Calu3 (cell line): ENCODE measurements around the gene MEI1. TPM values are rescaled to one million over a fixed set of nuclear protein-coding genes. Genes with fewer than 3 reads are reported as not detected.

ENCODE experiments used
- BruUV-seq: library from RNA; stranded (reverse); fragments of 400-500 nt; replicated peaks from 2 replicates; lab custom pipeline; 2021; lab: Mats Ljungman, UMichigan
- CTCF ChIA-PET: fragments of 300-600 bp; sonication (Branson Sonifier 250); formaldehyde crosslinking; loops from one replicate; lab custom pipeline; 2022; ENCODE audit warnings: antibody characterized with exemption; lab: Charles Lee
- DNase-seq: peaks from one replicate; pipeline ENCODE4 v3.0.0; 2022
- H3K27ac Mint-ChIP-seq: one replicate; pipeline ENCODE4 v1.8.0; 2022; ENCODE audit warnings: mixed read lengths; ENCODE audit not compliant: unreplicated experiment
- H3K27me3 Mint-ChIP-seq: one replicate; pipeline ENCODE4 v1.8.0; 2022; ENCODE audit warnings: mixed read lengths; ENCODE audit not compliant: unreplicated experiment
- H3K36me3 Mint-ChIP-seq: one replicate; pipeline ENCODE4 v1.8.0; 2022; ENCODE audit warnings: mild to moderate bottlenecking, moderate library complexity, mixed read lengths; ENCODE audit not compliant: insufficient read depth, unreplicated experiment
- H3K4me1 Mint-ChIP-seq: one replicate; pipeline ENCODE4 v1.8.0; 2022; ENCODE audit warnings: mild to moderate bottlenecking, low read depth, mixed read lengths; ENCODE audit not compliant: unreplicated experiment
- H3K4me3 Mint-ChIP-seq: one replicate; pipeline ENCODE4 v1.8.0; 2022; ENCODE audit warnings: mild to moderate bottlenecking, low read depth, moderate library complexity, mixed read lengths; ENCODE audit not compliant: unreplicated experiment
- H3K9me3 Mint-ChIP-seq: one replicate; pipeline ENCODE4 v1.8.0; 2022; ENCODE audit warnings: low read depth, mixed read lengths; ENCODE audit not compliant: unreplicated experiment
- CTCF ChIP-seq: fragments of 200-600 bp; IDR thresholded peaks from one replicate; pipeline ENCODE4 v1.8.0; 2022; ENCODE audit warnings: antibody characterized with exemption; ENCODE audit not compliant: unreplicated experiment
- intact Hi-C: fragments of 100-400 bp; cut with micrococcal nuclease; formaldehyde crosslinking; loops from one replicate; pipeline ENCODE4 v1.10.0; 2022; ENCODE audit not compliant: unreplicated experiment
- total RNA-seq: library from RNA; stranded (reverse); gene quantifications from 2 replicates; pipeline ENCODE4 v1.2.3, GENCODE V29; 2022

The MEI1 gene
- total RNA-seq, 1 experiment from 2014 or later: 0.68 TPM

GRCh38 chr22:41831383-41831782 lies 132.1 kb downstream of the MEI1 start:
- peaks cover 31% of the 10 kb centered on the region for H3K4me1 Mint-ChIP-seq
- no peaks in the 10 kb centered on the region for H3K9me3 Mint-ChIP-seq
- DNase-seq: no peak
- CTCF ChIA-PET: no interaction called here
- BruUV-seq: no TSS peak
- H3K27ac Mint-ChIP-seq: peak overlapping the region; percentile 93
- no peak overlapping the region for H3K4me3 Mint-ChIP-seq
- H3K36me3 Mint-ChIP-seq: peaks cover 39% of the 10 kb centered on the region
- H3K27me3 Mint-ChIP-seq: no peaks in the 10 kb centered on the region
- intact Hi-C loops: no loop called here
- no peak for TF ChIP-seq CTCF

GRCh38 chr22:41831828-41832552 lies 132.7 kb downstream of the MEI1 start:
- Mint-ChIP-seq H3K27me3 (no peaks in the 10 kb centered on the region), H3K4me1 (peaks cover 37% of the 10 kb centered on the region), H3K36me3 (peaks cover 45% of the 10 kb centered on the region), H3K27ac (peak overlapping the region; percentile 93), H3K9me3 (no peaks in the 10 kb centered on the region), H3K4me3 (peak overlapping the region; percentile 87)
- CTCF ChIA-PET: interaction anchor here (0.8 to 2.0 kb wide), 7 partner anchors 9 to 532 kb away, joined by 3 to 10 read pairs (median 6); partner anchors contain the start of genes CCDC134 and CENPM
- intact Hi-C loops: loop anchor here (2.0 kb wide), 1 partner anchor 115 kb away; the partner anchor contains the start of gene CENPM
- DNase-seq: no peak
- TF ChIP-seq CTCF: no peak
- TSS peak; percentile 97 for BruUV-seq

GRCh38 chr22:41832553-41833368 lies 133.5 kb downstream of the MEI1 start, which contains the start of gene SREBF2:
Gene SREBF2 (plus strand): TSS chr22:41833105. CDS start chr22:41833271, 166 bp downstream.
- TF ChIP-seq CTCF: no peak
- no TSS peak for BruUV-seq
- no peaks in the 10 kb centered on the region for H3K9me3 Mint-ChIP-seq
- peak within 1 kb of the TSS; percentile 87 for H3K4me3 Mint-ChIP-seq
- H3K27ac Mint-ChIP-seq: peak within 1 kb of the TSS; percentile 93
- peaks cover 39% of the 10 kb centered on the region for H3K4me1 Mint-ChIP-seq
- H3K27me3 Mint-ChIP-seq: no peaks in the 10 kb centered on the region
- intact Hi-C loops: loop anchor here (2.0 kb wide), 1 partner anchor 114 kb away; the partner anchor contains the start of gene CENPM
- CTCF ChIA-PET: interaction anchor here (0.6 to 2.0 kb wide), 10 partner anchors 8 to 531 kb away, joined by 3 to 10 read pairs (median 6); partner anchors contain the start of genes CCDC134, CENPM and TNFRSF13C
- peaks cover 53% of the 10 kb centered on the region for H3K36me3 Mint-ChIP-seq
- DNase-seq: peak; percentile 99

GRCh38 chr22:41833369-41834004 lies 134.2 kb downstream of the MEI1 start:
- H3K27me3 Mint-ChIP-seq: no peaks in the 10 kb centered on the region
- H3K36me3 Mint-ChIP-seq: peaks cover 56% of the 10 kb centered on the region
- H3K4me1 Mint-ChIP-seq: peaks cover 40% of the 10 kb centered on the region
- CTCF ChIA-PET: interaction anchor here (0.6 to 2.0 kb wide), 8 partner anchors 8 to 136 kb away, joined by 3 to 10 read pairs (median 6); partner anchors contain the start of genes CCDC134, CENPM and TNFRSF13C
- no TSS peak for BruUV-seq
- peak overlapping the region; percentile 93 for H3K27ac Mint-ChIP-seq
- H3K9me3 Mint-ChIP-seq: no peaks in the 10 kb centered on the region
- DNase-seq: peak; percentile 43
- peak overlapping the region; percentile 87 for H3K4me3 Mint-ChIP-seq
- intact Hi-C loops: loop anchor here (2.0 kb wide), 1 partner anchor 113 kb away; the partner anchor contains the start of gene CENPM
- TF ChIP-seq CTCF: no peak
